Erythroblast (primary cell): ENCODE measurements around the gene SYDE1.

Source experiments
- GATA1 ChIP-seq: IDR thresholded peaks from 2 replicates; pipeline ENCODE4 v1.6.1; 2011; ENCODE audit warnings: low read depth, mild to moderate bottlenecking, control low read depth, low read length, moderate library complexity
- POLR2A ChIP-seq: IDR thresholded peaks from 2 replicates; pipeline ENCODE4 v1.6.1; 2011; ENCODE audit warnings: mild to moderate bottlenecking, low read length

GRCh38 chr19:15105044-15105443, 2.2 kb upstream of the SYDE1 start:
- TF ChIP-seq POLR2A, result no peak
- TF ChIP-seq GATA1, result no peak
